Vagina (tissue), 2 donors: ENCODE measurements around the gene OGT. TPM values are rescaled to one million over a fixed set of nuclear protein-coding genes. Genes with fewer than 3 reads are reported as not detected.

Experiments
- DNase-seq, 2 donors: peaks; one replicate each; pipeline ENCODE4 v3.0.0-alpha.2; 2017; ENCODE audit errors: extremely low spot score in 2 of 2
- H3K27ac ChIP-seq: fragments of 200-600 bp; sonication (generic); one replicate; pipeline ENCODE4 v1.5.1; 2019
- H3K27me3 ChIP-seq: fragments of 200-600 bp; sonication (generic); one replicate; pipeline ENCODE4 v1.5.1; 2019
- H3K36me3 ChIP-seq, 2 donors: fragments of 200-600 bp; sonication (generic); one replicate each; pipeline ENCODE4 v1.5.1; 2017 to 2019
- H3K4me1 ChIP-seq: fragments of 200-600 bp; sonication (generic); one replicate; pipeline ENCODE4 v1.5.1; 2019
- H3K4me3 ChIP-seq, 2 donors: fragments of 200-600 bp; sonication (generic); 1 replicate in 1 of 2; 2 replicates in 1 of 2; pipeline ENCODE4 v1.5.1; 2016 to 2019
- H3K9me3 ChIP-seq: fragments of 200-600 bp; sonication (generic); one replicate; pipeline ENCODE4 v1.5.1; 2019
- POLR2A ChIP-seq, 2 donors: fragments of 450-650 bp; IDR thresholded peaks; one replicate each; pipeline ENCODE4 v1.6.1; 2017; ENCODE audit warnings: antibody characterized with exemption in 2 of 2, mild to moderate bottlenecking in 2 of 2, moderate library complexity in 2 of 2
- POLR2AphosphoS5 ChIP-seq, 2 donors: sonication (generic); formaldehyde crosslinking; IDR thresholded peaks; one replicate each; pipeline ENCODE4 v1.9.0; 2017; ENCODE audit warnings: antibody characterized with exemption in 2 of 2, mild to moderate bottlenecking in 2 of 2, low read depth in 1 of 2; ENCODE audit not compliant: insufficient read depth in 1 of 2
- intact Hi-C: fragments of 100-400 bp; cut with DNase I; formaldehyde crosslinking; loops from one replicate; pipeline ENCODE4 v1.15.1; 2023
- total RNA-seq: library from RNA; depleted of rRNA; stranded (reverse); fragments of >200 nt; gene quantifications from one replicate; pipeline ENCODE4 v1.2.3, GENCODE V29; 2016
- TF ChIP-seq, protein P1 (sequence below), 3 experiments: fragments of 450-650 bp in 2 of 3; fragments of 200-600 bp in 1 of 3; sonication (generic) in 1 of 3; IDR thresholded peaks; one replicate each; pipeline ENCODE4 v1.5.1; 2017 to 2019; ENCODE audit warnings: antibody characterized with exemption in 3 of 3, mild to moderate bottlenecking in 2 of 3, moderate library complexity in 2 of 3

Gene OGT
- total RNA-seq, 1 donor from 2014 or later: 173 TPM

DNA sequence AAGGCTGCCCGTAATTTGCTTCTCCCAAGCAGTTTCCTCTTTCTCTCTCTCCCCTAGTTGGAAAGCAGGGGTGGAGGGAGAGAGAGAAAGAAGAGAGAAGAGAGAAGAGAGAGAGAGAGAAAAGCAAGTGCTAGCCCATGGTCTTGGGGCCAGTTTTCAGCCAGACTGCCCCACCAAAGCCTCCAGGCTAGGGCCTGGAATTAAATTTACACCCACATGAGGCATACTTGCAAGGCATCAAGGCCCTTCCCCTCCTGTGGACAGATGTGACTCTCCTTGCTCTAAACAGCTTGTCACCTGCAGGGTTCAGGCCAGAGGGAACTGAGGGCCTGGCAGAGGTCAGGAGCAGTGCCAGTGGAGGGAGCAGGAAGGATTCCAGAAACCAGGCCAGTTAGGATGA, 87.1 kb downstream of the OGT start:
- H3K36me3 ChIP-seq: no peaks in the 10 kb centered on the region
- no peak overlapping the region for H3K27ac ChIP-seq
- no peak for DNase-seq
- intact Hi-C loops: no loop called here
- no peaks in the 10 kb centered on the region for H3K9me3 ChIP-seq
- no peak for TF ChIP-seq POLR2AphosphoS5 (IDR thresholded peaks at IDR 0.05; ENCODE audit: insufficient read depth in 1 of 2, low read depth in 1 of 2)
- TF ChIP-seq, protein P1, sequence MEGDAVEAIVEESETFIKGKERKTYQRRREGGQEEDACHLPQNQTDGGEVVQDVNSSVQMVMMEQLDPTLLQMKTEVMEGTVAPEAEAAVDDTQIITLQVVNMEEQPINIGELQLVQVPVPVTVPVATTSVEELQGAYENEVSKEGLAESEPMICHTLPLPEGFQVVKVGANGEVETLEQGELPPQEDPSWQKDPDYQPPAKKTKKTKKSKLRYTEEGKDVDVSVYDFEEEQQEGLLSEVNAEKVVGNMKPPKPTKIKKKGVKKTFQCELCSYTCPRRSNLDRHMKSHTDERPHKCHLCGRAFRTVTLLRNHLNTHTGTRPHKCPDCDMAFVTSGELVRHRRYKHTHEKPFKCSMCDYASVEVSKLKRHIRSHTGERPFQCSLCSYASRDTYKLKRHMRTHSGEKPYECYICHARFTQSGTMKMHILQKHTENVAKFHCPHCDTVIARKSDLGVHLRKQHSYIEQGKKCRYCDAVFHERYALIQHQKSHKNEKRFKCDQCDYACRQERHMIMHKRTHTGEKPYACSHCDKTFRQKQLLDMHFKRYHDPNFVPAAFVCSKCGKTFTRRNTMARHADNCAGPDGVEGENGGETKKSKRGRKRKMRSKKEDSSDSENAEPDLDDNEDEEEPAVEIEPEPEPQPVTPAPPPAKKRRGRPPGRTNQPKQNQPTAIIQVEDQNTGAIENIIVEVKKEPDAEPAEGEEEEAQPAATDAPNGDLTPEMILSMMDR (IDR thresholded peaks at IDR 0.05): no peak
- no peak for TF ChIP-seq POLR2A (IDR thresholded peaks at IDR 0.05)
- peaks cover 22% of the 10 kb centered on the region for H3K4me1 ChIP-seq
- H3K4me3 ChIP-seq: no peak overlapping the region
- no peaks in the 10 kb centered on the region for H3K27me3 ChIP-seq

DNA sequence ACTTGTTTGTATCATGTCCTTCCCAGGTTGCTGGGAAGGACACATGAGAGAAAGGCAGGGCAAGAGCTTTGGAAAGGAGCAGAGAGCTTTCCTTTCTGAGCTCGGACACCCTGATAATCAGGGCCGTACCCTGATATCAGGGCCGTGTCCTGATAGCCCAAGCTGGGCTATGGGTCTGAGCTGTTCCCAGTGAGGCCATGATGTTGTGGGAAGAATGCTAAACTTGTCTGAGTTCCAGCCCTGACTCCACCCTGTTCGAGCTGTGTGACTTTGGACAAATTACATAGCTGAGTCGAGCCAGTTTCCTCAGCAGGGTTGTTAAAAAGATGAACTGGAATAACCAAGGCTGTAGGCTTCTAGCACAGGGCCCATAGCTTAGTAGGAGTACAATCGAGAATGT, 88.7 kb downstream of the OGT start:
- TF ChIP-seq POLR2AphosphoS5 (IDR thresholded peaks at IDR 0.05; ENCODE audit: insufficient read depth in 1 of 2, low read depth in 1 of 2): no peak
- no peak for TF ChIP-seq POLR2A (IDR thresholded peaks at IDR 0.05)
- TF ChIP-seq, protein P1 (IDR thresholded peaks at IDR 0.05): no peak
- DNase-seq: no peak
- Histone ChIP-seq H3K4me1 (peaks cover 22% of the 10 kb centered on the region), H3K27ac (no peak overlapping the region), H3K9me3 (no peaks in the 10 kb centered on the region), H3K27me3 (no peaks in the 10 kb centered on the region), H3K36me3 (no peaks in the 10 kb centered on the region), H3K4me3 (no peak overlapping the region)
- intact Hi-C loops: no loop called here

DNA sequence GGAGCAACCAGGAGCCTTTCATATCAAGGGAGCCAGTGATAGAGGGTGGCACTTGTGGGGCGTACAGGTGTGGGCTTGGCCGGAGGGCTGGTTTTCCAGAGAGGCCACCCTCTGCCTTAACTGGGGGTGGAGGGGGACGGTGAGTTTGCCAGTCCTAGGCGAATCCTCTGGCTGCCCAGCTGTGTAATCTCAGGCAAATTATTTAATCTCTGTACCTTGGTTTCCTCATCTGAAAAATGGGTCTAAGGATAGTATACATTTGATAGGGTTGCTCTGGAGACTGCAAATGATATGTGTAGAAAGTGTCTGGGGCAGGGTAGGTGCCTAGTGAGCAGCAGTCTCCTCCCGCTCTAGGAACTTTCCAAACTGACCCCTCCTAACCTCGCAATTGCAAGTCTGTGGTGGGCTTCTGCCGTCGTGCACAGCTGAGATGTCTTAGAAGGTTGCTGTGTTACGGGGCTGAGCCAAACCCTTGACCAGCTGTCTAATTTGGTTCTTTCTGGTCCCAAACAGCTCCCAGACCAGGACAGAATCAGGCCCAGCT, 89.2 kb downstream of the OGT start:
- Histone ChIP-seq H3K4me1 (peaks cover 22% of the 10 kb centered on the region), H3K27ac (peak overlapping the region; percentile 76), H3K27me3 (no peaks in the 10 kb centered on the region), H3K36me3 (no peaks in the 10 kb centered on the region), H3K9me3 (no peaks in the 10 kb centered on the region), H3K4me3 (no peak overlapping the region)
- no peak for DNase-seq
- intact Hi-C loops: no loop called here
- TF ChIP-seq, protein P1 (IDR thresholded peaks at IDR 0.05): no peak
- TF ChIP-seq POLR2A (IDR thresholded peaks at IDR 0.05) (no peak), POLR2AphosphoS5 (IDR thresholded peaks at IDR 0.05; ENCODE audit: insufficient read depth in 1 of 2, low read depth in 1 of 2) (no peak)

DNA sequence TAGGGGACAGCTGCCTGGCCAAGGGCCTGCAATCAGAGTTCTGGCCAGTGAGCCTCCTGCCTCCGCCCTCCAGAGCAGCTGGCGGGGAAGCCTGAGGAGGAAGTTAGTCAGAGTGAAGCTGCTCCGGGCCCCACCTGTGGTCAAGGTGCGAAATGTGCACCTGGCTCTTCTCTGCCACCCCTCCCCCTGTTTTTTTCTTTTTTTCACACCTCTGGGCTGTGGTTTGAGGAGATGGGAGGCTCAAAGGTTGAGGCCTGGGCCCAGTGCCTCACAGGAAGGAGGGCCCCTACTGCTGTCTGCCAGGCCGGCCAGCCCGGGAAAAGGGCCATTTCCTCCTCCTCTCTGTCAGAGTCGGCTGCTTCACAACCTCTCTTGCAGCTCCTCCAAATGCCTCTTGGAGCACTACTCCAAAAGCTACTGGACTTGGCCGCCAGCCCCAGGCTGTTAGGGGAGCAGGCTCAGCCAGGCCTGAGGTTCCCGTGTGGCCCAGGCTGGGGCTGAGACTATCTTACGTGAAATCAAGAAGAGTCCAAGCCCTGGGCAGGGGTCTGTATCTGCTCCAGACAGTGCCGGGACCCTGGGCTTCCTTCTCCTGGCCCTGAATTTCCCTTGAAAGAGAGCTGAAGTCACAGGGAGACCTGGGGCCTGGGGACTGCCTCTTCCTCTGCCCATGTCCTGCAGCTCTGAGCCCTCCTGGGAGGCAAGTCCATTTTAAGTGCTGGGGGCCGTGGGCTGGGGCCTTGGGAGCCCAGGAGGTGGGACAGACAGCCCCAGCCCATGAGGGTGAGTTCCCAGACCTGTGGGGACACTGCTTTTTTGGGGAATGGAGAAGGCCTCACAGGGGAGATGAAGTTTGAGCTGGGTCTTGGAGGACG, 89.9 kb downstream of the OGT start:
- H3K27ac ChIP-seq: peak overlapping the region; percentile 76
- no peaks in the 10 kb centered on the region for H3K9me3 ChIP-seq
- DNase-seq: no peak
- H3K4me3 ChIP-seq: no peak overlapping the region
- H3K4me1 ChIP-seq: peaks cover 22% of the 10 kb centered on the region
- TF ChIP-seq POLR2A (IDR thresholded peaks at IDR 0.05) (no peak), POLR2AphosphoS5 (IDR thresholded peaks at IDR 0.05; ENCODE audit: insufficient read depth in 1 of 2, low read depth in 1 of 2) (peak in 1 of 2 donors; percentile 60)
- TF ChIP-seq, protein P1 (IDR thresholded peaks at IDR 0.05): no peak
- H3K27me3 ChIP-seq: no peaks in the 10 kb centered on the region
- intact Hi-C loops: no loop called here
- no peaks in the 10 kb centered on the region for H3K36me3 ChIP-seq

DNA sequence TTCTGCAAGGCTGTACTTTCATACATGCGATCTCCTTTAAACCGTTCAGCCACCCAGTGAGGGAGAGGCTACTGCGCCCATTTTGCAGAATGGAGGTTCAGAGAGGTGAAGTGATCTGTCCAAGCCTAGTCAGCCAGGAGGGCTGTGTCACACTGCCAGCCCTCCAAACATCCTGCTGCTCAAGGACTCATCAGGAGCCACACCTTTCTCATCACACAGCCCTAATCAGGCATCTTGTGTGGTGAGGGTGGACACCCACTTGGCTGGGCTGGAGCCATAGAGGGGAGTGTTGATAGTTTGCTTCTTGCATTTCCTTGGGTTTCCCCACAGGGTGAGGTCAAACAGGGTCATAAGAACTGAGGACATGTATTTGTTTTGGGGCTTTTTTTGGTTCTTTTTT, 90.8 kb downstream of the OGT start:
- no peak overlapping the region for H3K27ac ChIP-seq

More for the DNA sequence above, 90.8 kb downstream of the OGT start:
- Histone ChIP-seq H3K36me3 (no peaks in the 10 kb centered on the region), H3K27me3 (no peaks in the 10 kb centered on the region), H3K4me1 (peaks cover 22% of the 10 kb centered on the region), H3K9me3 (no peaks in the 10 kb centered on the region), H3K4me3 (no peak overlapping the region)
- TF ChIP-seq, protein P1 (IDR thresholded peaks at IDR 0.05): no peak
- TF ChIP-seq POLR2A (IDR thresholded peaks at IDR 0.05) (no peak), POLR2AphosphoS5 (IDR thresholded peaks at IDR 0.05; ENCODE audit: insufficient read depth in 1 of 2, low read depth in 1 of 2) (no peak)
- intact Hi-C loops: no loop called here
- no peak for DNase-seq
